Measurements from ENCODE around the gene FOXL1.
"Not testable (repeated sequence)": the region's sequence is repeated elsewhere in the genome, so short reads cannot be mapped to it uniquely, and the experiment has no call there.

Gene FOXL1

DNA sequence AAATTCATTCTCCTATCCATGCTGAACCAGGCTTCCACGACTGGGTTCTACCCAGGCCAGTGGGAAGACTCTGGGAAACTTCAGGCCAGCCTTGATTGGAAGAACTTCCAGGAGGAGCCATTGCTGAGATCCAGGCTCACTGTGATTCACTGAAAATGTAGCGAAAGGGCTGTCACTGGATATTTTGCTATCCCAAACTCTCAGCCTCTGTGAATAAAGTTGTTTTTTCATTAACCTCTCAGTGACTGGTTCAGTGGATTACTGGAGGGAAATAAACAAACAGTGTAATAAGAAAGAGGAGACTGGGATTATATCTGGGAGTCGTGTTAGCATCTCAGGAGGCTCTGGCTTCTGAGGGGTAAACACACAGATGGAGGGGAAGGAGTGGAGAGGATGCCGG, 3.1 kb downstream of the FOXL1 start:
- no peak for DNase-seq

DNA sequence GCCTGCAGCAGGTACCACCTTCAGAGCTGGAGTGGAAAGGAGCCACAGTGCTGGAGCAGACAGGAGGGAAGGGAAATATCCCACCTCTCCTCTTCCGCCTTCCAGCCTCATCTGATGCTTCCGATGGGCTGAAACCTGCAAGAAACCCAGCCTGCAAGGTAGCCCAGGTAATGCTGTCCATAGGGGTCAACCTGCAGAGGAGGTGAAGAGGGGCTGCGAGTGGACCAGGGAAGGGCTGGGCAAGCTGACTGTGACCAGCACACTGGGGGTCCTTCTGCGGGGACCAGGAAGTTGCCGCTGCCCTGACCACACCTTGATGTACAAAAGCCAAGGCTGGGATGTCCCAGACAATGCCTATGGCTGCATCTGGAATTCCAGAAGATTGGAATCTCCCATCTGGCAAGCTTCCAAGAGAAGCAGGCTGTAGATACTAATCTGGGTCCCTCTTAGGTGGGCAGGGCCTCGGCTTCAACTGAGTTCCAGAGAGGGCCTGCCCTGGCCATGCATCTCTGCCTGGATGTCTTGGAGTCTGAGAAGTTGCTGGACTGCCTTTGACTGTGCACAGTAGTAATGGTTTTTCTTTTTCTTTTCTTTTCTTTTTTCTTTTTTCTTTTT, 5.8 kb downstream of the FOXL1 start:
- no peak for DNase-seq

DNA sequence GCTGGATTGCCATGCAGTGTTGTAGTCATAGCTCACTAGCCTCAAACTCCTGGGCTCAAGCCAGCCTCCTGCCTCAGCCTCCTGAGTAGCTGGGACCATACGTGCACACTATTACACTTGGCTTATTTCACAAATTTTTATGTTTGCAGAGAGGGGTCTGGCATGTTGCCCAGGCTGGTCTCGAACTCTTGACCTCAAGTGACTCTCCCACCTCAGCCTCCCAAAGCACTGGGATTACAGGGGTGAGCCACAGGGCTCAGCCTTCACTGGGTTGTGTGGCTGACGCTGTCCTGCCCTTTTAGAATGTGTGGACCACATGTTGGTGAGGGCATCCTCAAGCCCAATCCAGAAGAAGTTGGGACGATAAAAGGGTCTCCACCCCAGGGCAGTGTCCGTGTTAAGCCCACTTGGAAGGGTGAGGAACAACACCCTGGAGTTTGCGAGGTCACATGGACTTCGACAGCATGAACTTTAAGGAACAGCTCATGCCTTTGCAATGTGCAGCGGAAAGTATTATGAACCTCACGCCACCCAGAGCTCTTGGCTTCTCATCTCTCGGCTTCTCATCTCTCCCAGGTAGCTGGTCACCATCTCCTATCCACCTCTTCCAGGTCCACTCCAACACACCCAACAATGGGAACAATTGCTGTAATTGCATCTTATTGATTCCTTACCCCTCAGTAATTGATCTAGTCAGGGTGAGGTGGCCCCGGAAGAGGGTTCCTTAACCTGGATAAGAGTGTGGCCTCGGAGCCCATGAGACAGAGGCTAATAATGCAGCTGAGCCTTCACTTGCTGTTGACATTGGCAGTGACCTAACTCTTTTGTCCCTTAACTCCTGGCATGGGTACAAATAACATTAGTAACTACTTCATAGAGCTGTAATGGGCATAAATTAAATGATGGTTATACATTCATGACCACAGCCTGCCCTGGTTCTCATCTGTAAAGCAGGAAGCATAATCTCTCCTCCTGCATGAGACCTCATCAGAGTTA, 6.7 kb downstream of the FOXL1 start:
- DNase-seq = no peak

DNA sequence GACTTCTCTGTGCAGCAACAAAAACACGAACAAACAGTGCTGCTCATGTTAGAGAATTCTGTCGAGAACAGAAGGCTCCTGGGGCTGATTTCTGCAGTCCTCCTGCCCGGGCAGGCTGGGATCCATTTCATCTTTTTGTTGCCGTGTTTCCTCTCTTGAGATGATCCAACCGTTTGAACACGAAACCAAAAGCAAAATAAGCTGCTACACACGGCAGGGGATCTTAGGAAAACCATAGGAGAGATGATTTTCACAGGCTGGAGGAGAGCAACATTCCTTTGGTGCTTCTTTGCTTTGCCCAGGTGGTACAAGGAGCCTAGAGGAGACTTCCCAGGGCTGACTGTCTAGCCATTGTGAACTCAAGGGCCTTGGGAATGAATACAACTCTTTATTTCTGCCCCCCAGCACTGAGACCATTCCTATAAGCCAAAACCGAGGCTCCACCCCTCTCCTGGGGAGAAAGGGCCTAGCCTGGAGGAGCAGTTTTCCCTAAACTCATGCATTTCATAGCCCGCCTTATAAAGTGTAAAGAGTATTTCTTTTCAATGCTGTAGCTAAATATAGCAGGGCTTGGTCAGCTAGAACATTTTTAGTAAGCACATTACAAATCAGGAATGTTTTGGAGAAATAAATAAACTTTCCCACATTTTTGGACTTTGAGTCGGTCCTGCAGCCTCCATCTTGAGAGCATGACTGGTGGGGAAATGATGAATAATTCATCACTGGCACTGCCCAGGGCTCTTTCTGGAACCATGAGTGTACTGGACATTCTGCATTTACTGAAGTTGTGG, 7.7 kb downstream of the FOXL1 start:
- no peak for DNase-seq

DNA sequence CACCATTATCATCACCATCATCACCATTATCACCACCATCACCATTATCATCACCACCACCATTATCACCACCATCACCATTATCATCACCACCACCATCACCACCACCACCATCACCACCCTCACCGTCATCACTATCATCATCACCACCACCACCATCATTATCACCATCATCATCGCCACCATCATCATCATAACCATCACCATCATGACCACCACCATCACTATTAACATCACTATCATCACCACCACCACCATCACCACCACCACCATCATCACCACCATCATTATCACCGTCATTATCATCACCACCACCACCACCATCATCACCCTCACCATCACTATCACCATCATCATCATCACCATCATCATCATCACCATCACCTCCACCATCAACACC, 9.1 kb downstream of the FOXL1 start:
- no peak for DNase-seq

DNA sequence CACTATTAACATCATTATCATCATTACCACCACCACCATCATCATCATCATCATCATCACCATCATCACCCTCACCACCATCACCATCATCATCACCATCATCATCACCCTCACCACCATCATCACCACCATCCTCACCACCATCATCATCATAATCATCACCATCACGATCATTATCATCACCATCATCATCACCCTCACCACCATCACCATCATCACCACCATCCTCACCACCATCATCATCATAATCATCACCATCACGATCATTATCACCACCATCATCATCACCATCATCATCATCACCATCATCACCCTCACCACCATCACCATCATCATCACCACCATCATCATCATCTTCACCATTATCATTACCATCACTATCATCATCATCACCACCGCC, 9.6 kb downstream of the FOXL1 start:
- not testable (repeated sequence) for DNase-seq

DNA sequence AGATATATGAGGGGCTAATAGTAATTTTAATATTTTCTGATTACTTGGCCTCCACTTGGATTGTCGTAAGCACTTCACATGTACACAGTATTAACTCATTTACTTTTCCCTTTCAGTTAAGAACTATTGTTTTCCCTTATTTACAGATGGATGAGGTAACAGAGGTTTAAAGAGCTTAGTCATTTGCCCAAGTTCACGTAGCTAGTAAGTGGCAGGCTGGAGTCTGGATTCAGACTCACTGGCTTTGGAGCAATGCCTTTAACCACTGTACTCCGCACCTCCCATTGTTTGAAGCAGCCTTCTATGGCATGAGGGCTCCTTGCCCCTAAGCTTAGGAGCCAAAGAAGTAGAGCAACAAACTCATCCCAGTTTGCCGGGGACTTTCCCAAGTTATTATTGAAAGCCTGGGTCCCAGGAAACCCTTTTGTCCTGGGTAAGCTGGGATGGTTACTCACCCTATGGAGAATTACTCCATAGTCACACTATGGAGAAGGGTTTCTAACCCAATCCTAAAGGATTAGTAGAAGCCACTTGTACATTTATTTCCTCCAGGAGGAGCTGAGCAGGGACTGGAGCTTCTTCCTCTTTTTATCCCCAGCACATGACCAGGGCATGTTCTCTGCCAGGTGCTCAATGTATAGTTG, 12.3 kb downstream of the FOXL1 start:
- DNase-seq = no peak

DNA sequence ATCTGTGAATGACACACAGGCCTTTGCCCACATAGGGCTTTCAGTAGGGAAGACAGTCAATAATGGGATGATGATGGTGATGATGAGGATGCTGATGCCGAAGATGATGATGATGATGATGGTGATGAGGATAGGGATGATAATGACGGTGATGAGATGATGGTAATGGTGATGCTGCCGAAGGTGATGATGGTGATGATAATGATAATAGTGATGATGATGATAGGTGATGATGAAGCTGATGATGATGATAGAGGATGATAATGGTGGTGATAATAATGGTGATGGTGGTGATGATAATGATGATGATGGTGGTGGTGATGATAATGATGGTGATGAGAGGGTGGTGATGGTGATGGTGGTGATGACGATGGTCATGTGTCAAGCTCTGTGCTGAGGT, 12.9 kb downstream of the FOXL1 start:
- DNase-seq = no peak

DNA sequence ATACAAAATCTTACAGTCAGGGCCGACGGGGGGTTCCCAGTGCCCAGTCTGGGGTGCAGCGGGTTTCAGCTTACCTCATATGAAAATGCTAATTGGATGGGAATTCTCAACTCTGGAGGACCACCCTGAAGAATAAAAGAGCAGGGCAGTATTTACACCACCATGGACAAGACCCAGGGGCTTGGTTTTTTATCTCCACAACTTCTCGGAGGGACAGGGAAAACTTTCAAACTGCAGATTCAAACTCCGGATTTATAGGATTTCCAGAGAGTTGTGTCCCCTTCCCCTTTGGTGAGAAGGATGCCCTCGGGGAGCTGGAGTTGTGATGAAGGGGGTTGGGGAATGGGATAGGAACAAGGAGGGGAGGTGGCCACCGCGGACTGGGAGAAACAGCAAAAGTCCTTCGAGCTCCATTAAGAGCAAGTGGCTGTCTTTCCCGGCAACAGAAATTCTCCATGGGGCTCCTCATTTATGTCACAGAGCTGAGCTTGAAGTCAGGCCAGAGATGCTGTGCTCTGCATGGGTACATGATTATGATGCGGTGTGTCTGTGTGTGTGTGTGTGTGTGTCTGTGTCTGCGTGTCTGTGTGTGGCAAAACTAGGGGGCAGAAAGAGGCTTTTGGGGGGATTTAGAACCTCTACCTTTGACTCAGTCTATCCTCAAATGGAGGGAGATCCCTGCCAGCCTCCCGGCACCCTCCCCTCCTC, 15.7 kb downstream of the FOXL1 start:
- DNase-seq = no peak

DNA sequence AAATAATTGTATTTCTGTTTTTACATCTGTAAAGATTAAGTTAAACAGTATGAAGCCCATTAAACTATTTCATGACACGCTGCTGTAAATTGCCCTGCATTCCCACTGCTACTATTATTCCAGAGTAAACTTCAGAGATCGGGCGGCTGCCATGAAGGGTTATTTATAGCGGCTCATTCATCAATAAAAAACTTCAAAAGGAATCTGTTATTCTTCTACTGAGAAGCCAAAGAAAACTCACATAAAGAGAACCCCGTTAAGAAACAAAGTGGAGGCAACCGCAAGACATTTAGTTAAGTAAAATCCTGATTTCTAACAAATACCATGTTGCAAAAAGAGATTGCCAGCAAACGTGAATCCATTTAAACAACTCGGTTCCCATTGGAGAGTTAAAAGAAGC, 16.4 kb downstream of the FOXL1 start:
- no peak for DNase-seq

DNA sequence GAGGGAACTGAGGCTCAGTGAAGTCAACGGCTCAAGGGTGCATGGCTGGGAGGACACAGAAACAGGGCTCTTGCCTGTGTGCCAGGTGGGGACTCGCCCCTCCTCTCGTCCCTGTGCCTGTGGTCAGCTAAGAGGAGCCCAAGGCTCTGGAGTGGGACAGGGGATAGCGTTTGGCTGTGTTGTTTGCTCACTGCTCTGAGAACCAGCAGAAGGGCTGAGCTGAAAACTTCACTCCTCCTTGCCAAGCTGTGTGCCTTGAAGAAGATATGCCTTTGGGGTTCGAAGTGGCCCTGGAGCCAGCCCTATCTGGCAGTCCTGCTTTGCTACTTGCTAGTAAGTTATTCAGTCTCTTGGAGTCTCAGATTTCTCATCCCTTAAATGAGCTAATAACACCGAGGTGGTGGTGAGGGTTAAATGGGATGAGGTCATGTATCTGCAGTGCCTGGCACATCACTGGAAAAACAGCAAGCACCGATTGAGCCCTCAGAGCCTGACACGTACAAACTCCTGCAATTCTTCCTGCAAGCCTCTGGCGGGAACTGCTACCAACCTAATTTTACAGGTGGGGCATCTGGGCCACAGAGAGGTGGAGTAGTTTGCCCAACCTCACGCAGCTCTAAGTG, 17.7 kb downstream of the FOXL1 start:
- no peak for DNase-seq

DNA sequence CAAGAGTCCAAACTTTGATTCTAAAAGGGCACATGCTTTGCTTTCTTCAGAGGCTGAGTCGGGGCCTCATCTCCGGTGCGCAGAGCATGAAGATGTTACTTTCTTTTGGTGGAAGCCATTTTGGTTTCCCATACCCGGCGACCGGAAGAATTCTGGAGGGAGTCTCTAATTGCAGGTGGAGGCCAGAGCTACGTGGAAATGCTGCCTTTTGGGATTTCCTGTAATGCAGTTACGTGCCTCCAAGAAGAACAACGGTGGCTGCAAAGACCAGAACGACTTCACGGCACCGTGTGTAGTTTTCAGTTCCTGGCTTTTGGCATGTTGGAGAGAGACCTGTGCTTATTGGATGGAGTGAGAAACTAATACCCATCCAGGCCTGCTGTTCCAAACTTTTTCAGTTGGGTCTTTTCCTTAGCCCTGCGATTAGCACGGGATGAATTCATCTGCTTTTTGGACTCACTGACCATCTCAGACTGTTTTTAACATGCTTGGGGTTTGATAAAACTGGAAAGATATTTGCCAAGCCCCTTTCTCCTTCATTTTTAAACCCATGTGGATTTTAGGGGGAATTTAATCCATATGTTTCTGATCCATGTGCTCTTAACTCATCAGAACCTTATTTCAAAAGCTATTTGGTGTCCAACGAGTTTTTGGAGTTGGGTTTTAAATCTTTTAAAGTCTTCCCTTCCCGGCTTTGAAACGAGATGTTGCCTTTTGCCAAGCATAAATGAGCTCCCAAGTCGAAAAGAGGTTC, 19.0 kb downstream of the FOXL1 start:
- no peak for DNase-seq

DNA sequence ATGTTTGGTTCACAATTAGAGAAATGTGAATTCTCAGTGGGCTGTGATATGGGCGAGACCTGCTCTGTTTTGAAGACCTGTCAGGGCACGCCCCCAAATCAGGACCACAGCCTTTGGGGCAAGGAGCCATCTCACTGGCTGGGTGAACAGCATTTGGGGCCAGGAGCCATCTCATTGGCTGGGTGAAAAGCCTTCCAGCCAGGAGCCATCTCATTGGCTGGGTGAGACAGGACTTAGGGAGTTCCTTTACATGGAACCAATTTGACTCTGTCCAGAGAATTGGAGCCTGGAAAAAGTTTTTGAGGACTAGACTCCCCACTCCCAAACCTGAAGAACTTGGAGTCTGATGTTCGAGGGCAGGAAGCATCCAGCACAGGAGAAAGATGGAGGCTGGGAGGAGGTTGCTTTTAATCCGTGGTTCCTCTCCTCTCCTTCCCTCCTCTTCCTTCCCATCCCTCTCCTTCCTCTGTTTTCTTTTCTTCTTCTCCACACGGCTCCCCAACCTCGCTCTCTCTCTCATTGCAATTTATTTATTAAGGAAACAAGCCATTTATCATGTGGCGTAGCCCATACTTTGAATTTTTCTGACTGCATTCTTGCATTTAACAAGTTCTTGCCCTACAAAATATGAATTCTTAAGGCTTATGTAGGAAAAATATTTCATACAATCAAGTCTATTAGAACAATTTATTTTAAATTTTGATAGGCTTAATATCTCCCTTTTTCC, 19.7 kb downstream of the FOXL1 start:
- DNase-seq = no peak

DNA sequence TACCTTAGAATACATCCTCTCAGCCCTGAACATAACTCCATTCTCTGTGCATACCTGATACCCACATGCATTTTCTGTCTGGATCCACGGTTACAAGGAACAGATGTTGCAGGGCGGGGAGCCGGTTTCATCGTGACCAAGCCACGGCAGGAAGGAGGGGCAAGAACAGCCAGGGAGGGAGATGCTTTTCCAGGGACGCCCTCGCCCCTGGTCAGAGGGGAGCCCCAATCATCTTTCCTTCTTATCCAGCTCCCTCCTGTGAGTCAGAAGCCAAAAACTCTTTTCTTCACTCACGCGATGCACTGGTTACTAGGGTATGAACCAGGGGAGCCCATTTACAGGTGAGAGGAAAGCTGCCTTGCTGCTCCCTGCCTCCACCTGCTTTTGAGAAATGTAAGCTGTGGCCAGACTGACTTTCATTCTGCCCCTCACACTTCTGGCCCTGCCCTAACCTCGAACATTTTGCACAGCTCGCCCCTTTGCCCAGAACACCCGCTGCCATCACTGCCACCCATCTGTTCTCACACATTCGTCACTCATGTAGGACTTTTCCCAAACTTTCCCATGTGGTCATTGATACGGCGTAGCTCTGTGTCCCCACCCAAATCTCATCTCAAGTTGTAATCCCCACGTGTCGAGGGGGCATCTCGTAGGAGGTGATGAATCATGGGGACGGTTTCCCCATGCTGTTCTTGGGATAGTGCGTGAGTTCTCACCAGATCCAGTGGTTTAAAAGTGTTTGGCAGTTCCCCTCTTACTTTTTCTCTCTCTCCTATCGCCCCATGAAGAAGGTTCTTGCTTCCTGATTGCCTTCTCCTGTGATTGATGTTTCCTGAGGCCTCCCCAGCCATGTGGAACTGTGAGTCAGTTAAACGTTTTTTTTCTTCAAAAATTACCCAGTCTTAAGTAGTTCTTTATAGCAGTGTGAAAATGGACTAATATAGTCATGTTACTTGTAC, 20.5 kb downstream of the FOXL1 start:
- no peak for DNase-seq

DNA sequence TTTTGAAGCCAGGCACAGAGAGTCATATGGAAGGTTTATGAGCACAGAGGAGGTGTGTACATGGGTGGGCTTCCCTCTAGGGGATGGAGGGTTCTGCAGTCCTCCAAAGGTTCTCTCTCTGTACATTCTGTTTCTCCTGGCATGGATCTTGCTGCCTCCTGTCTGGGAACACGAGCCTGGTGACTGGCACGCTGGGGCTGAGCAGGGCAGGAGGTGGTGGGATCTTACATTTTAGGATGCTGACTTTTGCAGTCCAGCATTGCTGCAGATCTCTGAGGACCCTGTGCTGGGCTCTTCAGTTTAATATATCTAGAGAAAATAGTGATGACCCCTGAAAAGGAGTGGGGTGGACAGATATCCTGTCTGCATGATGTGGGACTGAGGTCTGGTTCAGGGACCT, 23.0 kb downstream of the FOXL1 start:
- no peak for DNase-seq

DNA sequence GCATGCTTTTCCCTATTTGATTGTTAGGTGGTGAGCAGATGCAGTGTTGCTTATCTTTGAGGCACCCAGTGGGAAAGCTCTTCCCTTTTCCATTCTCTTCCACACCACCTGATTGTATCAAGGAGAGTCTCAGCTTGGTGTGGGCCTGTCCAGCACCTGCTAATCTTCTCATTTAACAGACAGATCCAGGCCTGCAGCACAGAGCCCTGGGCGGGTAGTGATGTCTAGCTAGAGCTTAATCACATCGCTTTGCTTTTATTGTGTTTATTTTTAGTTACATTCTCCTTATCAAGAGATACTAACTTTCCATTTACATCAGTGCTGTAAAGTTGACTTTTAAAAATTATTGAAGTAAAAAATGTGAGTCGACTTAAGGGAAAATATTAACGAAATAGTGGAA, 24.2 kb downstream of the FOXL1 start:
- no peak for DNase-seq

DNA sequence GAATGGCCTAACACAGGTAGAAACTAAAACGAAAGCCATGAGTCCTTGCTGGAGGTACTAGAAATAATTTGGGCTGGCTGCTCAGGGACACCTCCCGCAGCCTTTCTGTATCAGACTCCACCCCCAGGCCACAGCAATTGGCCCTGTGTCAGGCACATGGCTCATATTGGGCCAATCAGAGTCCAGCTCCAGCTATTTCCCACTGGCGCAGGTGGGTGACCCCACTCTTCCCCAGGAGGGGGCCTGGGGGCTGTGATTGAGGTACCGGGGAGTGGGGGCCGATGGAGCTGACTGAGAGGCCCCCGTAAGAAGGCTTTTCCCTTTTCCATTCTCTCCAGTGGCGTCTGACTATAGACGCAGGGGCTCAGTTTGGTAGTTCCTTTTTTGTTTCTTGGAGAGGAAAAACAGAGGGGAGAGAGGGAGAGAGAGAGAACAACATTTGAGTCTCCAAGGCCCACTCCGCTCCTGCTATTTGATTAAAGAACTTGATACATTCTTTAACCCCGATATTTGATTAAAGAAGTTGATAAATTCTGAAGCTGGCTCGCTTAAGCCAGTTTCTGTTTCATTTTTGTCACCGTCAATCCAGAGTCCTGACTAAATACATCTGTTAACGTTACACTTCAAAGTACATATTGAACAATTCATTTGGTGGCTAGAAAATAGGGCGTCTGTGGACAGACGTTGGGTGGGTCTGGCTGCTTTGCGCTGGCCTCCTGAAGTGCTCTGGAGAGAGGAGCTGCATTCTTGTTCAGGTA, 26.3 kb downstream of the FOXL1 start:
- peak; percentile 51 for DNase-seq

DNA sequence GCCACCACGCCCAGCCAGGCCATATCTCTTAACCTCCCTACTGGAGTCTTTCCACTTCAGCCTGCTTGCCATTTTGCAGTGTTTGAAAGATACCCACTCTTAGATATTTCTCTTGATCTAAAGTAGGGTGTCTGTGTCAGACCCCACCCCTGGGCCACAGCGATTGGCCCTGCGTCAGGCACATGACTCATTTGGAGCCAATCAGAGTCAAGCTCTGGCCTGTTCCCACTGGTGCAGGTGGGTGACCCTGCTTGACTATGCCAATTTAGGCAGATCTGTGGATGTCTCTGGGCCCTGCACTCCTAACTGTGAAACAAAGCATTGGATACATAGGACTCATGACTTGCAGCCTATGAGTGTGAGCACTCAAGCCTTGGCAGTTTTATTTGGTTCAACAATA, 27.6 kb downstream of the FOXL1 start:
- no peak for DNase-seq
